ENCODE measurements around the gene GCSH.

GCSH gene

DNA sequence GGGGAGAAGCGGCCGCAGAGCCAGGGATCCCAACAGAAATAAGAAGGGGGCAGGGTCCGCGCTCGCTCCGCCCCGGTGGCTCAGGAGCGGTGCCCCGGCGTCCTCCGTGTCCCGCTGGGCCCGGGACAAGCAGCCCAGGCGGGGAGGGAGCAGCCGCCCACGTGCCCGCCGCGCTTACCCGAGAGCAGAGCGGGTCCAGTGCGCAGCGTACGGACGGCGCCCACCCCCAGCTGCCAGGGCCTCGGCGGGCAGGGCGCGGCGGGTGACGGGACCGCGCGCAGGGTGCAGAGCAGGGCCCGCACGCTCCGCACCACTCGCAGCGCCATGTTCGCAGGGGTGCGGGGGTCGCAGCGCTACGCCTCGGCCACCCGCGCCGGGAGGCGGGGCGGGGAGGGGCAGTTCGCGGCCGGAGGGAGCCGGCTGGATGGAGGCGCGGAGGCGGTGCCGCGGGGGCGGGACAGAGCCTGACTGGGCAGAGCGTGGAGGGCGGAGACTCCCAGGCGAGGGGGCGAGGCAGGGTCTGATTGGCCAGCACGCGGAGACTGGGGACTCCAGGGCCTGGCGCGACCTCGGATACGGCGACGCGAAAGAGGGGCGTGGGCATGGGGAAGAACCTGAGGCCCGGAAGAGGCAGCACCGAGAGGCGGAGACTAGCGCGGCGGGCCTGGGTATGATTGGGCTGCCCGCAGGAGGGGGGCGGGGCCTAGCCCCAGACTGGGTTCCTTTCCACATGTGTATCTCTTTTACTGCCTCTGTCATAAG, at the start of gene GCSH:
TSS of gene GCSH (minus strand) at position 443 of the 762 bp plus-strand sequence. CDS start at position 326, 117 bp downstream.
- Mint-ChIP-seq H3K27ac (peak within 1 kb of the TSS; percentile 84), H3K4me3 (peak within 1 kb of the TSS; percentile 84), H3K9me3 (peaks cover 2% of the 10 kb centered on the region), H3K36me3 (ENCODE audit: low read depth) (peaks cover 18% of the 10 kb centered on the region), H3K4me1 (ENCODE audit: low read depth) (peaks cover 21% of the 10 kb centered on the region), H3K27me3 (no peaks in the 10 kb centered on the region)
- peak; percentile 98 for DNase-seq

DNA sequence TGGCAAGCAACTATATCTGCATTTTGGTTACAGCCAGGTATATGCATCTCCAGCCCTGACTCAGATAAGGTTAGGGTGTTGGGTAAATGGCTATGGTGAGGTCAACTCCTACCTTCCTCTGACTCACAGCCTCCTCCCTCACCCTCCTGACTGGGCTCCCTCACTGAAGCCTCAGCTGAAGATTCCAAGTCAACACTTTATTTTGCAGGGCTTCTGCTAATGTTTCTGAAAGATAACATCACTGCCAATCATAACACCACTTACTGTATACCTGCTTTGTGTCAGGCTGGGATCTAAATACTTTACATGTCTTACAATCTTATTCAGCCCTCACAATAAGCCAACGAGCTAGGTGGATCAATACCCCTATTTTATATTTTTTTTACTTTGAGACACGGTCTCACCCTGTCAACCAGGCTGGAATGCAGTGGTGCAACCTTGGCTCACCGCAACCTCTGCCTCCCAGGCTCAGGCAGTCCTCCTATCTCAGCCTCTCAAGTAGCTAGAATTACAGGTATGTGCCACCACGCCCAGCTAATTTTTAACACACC, 47.8 kb upstream of the GCSH start:
- DNase-seq = no peak
- Mint-ChIP-seq H3K4me3 (no peak overlapping the region), H3K9me3 (no peaks in the 10 kb centered on the region), H3K27me3 (peaks cover 9% of the 10 kb centered on the region), H3K4me1 (ENCODE audit: low read depth) (no peaks in the 10 kb centered on the region), H3K27ac (no peak overlapping the region), H3K36me3 (ENCODE audit: low read depth) (no peaks in the 10 kb centered on the region)

DNA sequence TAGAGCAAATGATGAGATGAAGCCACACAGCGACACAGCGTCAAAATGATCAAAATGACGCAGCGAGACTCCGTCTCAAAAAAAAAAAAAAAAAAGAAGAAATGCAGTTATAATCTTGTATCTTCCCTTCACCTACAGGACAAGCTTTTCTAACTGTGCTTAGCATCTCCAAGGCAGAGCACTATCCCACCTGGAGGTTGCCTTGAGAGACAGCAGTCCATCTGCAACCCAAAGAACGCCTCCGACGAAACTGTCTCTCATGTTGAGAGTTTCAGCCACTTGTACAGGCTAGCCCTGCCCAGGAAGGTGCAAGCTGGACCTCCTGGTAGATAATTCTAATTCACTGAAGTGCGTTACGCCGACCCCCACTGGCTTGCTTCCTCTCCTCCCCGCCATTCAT, 46.7 kb upstream of the GCSH start:
- DNase-seq = no peak
- H3K9me3 Mint-ChIP-seq = no peaks in the 10 kb centered on the region
- H3K36me3 Mint-ChIP-seq (ENCODE audit: low read depth) = no peaks in the 10 kb centered on the region
- H3K4me1 Mint-ChIP-seq (ENCODE audit: low read depth) = no peaks in the 10 kb centered on the region
- no peak overlapping the region for H3K4me3 Mint-ChIP-seq
- H3K27ac Mint-ChIP-seq = no peak overlapping the region
- peaks cover 9% of the 10 kb centered on the region for H3K27me3 Mint-ChIP-seq

DNA sequence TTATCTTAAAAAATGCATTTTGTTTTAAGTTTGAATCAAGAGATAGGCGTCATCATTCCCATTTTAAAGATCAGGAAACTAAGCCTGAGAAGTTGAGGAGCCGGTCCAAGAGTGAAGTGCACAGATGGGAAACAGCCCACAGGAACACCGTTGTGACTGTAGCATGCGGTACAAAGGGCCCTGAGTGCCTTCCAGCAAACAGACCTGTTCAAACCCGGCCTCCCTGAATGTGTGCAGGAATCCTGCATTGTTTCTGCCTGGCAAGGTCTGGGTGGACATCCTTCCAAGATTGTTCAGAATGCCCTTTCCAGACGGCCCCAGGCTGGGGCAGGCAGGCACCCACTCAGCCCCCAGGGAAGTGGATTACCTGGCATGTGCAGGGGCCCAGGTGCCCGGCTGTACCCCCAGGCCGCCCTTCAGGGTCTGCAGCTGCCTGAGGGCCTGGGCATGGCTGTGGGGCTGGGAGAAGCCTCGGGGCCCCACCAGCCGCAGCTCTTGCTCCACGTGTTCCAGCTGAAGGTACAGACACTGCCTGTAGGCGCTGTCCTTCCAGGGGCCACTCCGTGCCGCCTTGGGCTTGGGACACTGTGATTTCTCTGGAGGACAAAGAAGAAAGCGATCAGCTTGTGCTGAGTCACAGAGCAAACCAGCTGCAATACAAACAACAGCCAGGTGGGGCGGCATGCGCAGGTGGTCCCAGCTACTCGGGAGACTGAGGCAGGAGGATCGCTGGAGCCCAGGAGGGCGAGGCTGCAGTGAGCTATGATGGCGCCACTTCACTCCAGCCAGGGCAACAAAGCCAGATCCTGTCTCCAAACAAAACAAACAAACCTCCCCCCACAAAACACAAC, 45.0 kb upstream of the GCSH start:
- no peaks in the 10 kb centered on the region for H3K9me3 Mint-ChIP-seq
- H3K4me3 Mint-ChIP-seq = no peak overlapping the region
- H3K27ac Mint-ChIP-seq = no peak overlapping the region
- peaks cover 4% of the 10 kb centered on the region for H3K27me3 Mint-ChIP-seq
- H3K36me3 Mint-ChIP-seq (ENCODE audit: low read depth) = no peaks in the 10 kb centered on the region
- no peaks in the 10 kb centered on the region for H3K4me1 Mint-ChIP-seq (ENCODE audit: low read depth)
- DNase-seq = peak; percentile 32

GRCh38 chr16:81138831-81139557, 42.8 kb upstream of the GCSH start:
- H3K9me3 Mint-ChIP-seq = no peaks in the 10 kb centered on the region
- no peak overlapping the region for H3K27ac Mint-ChIP-seq
- H3K4me1 Mint-ChIP-seq (ENCODE audit: low read depth) = no peaks in the 10 kb centered on the region
- peaks cover 2% of the 10 kb centered on the region for H3K27me3 Mint-ChIP-seq
- no peak overlapping the region for H3K4me3 Mint-ChIP-seq
- no peak for DNase-seq
- H3K36me3 Mint-ChIP-seq (ENCODE audit: low read depth) = no peaks in the 10 kb centered on the region

- DNase-seq = no peak
- Mint-ChIP-seq H3K27ac (no peak overlapping the region), H3K36me3 (ENCODE audit: low read depth) (no peaks in the 10 kb centered on the region), H3K4me3 (no peak overlapping the region), H3K4me1 (ENCODE audit: low read depth) (no peaks in the 10 kb centered on the region), H3K27me3 (no peaks in the 10 kb centered on the region), H3K9me3 (no peaks in the 10 kb centered on the region)
Observed at GRCh38 chr16:81137754-81138153, 41.6 kb upstream of the GCSH start.

DNA sequence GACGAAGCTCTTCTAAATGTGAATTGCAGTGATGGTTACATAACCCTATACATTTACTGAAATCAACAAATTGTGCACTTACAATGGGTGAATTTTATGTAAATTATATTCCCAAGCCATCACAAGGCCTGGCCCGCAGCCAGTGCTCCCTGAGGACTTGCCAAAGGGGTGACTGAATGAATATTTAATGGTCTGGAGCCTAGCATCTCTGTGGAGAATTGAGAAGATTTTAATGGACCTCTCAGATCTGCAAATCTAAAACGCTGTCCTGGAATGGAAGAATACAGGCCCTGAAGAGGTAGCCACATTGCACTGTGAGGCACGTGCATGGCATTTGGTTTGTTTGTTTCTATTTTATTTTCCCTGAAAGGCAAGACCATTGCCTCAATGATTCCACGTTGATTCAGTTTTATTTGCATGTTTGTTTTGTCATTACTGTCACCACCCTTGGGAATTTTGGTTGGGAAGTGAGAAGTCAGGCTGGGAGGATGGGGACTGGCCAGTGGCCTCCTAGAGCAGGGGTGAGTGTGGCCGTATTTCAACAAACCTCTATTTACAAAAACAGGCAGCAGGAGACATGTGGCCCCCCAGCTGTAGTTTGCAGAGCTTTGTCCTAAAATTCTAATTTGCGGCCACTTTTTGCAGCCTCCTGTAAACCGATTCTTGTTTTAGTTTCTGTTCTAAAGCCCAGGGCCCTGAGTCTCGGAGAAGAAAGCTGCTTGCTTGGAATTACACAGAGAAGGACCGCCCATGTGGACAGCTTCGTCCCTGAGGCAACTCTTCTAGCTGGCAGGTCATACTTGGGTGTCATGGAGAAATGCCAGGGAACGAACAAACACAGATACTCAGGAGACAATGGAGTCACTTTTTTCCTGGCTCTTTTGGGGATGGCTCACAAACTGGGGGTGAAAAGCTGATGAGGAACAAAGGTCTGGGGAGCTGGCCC, 40.5 kb upstream of the GCSH start:
- H3K4me1 Mint-ChIP-seq (ENCODE audit: low read depth) = no peaks in the 10 kb centered on the region
- H3K27ac Mint-ChIP-seq = no peak overlapping the region
- H3K36me3 Mint-ChIP-seq (ENCODE audit: low read depth) = no peaks in the 10 kb centered on the region
- no peaks in the 10 kb centered on the region for H3K27me3 Mint-ChIP-seq
- H3K9me3 Mint-ChIP-seq = no peaks in the 10 kb centered on the region
- no peak overlapping the region for H3K4me3 Mint-ChIP-seq
- no peak for DNase-seq

DNA sequence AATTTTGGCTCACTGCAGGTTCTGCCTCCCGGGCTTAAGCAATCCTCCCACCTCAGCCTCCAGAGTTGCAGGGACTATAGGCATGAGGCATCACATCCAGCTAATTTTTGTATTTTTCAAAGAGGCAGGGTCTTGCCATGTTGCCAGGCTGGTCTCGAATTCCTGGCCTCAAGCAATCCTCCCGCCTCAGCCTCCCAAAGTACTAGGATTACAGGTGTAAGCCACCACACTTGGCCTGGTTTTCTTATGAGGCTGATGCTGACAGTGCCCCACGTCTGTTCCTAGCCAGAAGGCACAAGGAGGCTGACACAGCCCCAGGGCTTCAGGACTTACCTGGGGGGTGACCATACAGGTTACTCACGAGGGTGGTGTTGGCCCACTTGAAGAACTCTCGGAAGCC, 33.9 kb upstream of the GCSH start:
- Mint-ChIP-seq H3K27me3 (no peaks in the 10 kb centered on the region), H3K36me3 (ENCODE audit: low read depth) (no peaks in the 10 kb centered on the region), H3K4me3 (no peak overlapping the region), H3K27ac (no peak overlapping the region), H3K9me3 (no peaks in the 10 kb centered on the region), H3K4me1 (ENCODE audit: low read depth) (no peaks in the 10 kb centered on the region)
- no peak for DNase-seq

DNA sequence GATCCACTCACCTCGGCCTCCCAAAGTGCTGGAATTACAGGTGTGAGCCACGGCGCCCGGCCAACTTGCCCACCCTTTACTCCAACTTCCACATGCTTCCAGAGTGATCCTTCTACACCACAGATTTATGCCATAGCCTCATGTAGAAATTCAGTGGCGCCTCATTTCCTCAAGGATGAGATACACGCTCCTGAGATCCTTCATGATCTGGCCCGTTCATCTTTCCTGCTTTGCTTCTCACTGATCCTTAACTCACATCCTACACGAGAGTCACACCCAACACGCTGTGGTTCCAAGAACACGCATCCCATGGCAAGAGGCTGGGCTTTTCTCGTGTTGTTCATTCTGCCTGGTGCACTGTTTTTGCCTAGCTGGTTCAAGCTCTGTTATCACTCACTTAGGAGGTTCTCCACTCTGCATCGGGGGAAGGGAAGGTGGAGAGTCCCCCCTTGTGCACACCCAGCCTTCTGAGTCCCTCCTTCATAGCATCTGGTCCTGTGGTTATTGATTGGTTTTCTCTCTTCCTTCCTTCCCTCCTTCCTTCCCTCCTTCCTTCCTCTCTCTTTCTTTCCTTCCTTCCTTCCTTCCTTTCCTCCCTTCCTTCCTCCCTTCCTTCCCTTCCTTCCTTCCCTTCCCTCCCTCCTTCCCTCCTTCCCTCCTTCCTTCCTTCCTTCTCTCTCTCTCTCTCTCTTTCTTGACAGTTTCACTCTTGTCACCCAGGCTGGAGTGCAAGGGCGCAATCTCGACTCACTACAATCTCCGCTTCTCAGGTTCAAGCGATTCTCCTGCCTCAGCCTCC, 32.7 kb upstream of the GCSH start:
- no peak for DNase-seq
- Mint-ChIP-seq H3K4me1 (ENCODE audit: low read depth) (no peaks in the 10 kb centered on the region), H3K27me3 (no peaks in the 10 kb centered on the region), H3K9me3 (no peaks in the 10 kb centered on the region), H3K27ac (no peak overlapping the region), H3K4me3 (no peak overlapping the region), H3K36me3 (ENCODE audit: low read depth) (no peaks in the 10 kb centered on the region)

DNA sequence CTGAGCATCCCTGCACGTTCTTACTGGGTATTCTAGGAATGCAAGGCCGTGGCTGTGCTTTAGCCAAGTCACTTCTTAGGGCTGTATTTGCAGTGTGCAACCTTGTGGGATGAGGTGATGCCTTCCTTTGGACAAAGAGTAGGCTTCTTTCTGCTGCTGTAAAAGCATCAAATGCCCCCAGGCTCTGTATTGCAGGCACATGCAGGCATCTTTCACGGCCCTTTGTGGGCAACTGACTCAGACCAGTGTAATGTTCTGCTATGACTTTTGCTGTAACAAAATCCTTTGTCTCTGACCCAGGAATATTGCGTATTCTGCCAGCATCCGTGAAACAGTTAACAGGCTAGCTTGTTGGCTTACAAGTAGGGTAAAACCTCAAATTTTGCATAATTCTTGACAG, 30.9 kb upstream of the GCSH start:
- Mint-ChIP-seq H3K36me3 (ENCODE audit: low read depth) (no peaks in the 10 kb centered on the region), H3K4me3 (no peak overlapping the region), H3K9me3 (no peaks in the 10 kb centered on the region), H3K27me3 (no peaks in the 10 kb centered on the region), H3K4me1 (ENCODE audit: low read depth) (no peaks in the 10 kb centered on the region), H3K27ac (no peak overlapping the region)
- DNase-seq = no peak

DNA sequence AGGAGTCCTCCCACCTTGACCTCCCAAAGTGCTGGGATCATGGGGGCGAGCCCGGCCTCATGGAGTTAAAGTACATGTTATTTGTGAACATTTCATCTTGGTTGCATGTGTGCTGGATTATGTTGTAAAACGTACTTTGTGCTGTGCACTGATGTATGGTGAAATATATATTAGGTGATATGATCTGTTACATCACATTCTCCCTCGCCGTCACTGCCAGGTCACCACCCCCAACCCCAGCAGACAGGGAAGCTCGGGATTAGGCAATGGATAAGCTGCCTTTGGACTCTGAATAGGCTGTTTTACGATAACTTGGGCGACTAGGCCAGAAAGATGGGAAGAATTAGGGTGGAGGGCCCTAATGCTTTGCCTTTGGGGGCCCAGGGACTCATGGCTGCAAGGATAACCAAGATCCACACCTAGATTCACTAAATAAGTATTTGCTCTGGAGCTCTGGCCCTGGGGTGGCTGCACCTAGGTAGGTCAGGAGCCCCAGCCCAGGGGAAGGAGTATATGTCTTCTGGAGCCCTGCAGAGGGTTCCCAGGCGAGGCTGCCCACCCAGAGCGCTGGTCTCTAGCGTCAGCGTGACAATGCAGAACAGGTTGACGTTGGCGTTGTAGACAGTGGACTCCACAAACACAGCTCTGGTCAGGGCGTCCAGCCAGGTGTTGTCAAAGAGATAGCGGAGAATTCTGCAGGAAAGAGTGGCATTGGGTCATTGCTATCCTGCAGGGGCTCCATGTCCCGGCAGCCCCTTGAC, 27.1 kb upstream of the GCSH start:
- H3K4me3 Mint-ChIP-seq = no peak overlapping the region
- no peak overlapping the region for H3K27ac Mint-ChIP-seq
- DNase-seq = no peak
- no peaks in the 10 kb centered on the region for H3K36me3 Mint-ChIP-seq (ENCODE audit: low read depth)
- no peaks in the 10 kb centered on the region for H3K4me1 Mint-ChIP-seq (ENCODE audit: low read depth)
- H3K9me3 Mint-ChIP-seq = no peaks in the 10 kb centered on the region
- peaks cover 8% of the 10 kb centered on the region for H3K27me3 Mint-ChIP-seq

DNA sequence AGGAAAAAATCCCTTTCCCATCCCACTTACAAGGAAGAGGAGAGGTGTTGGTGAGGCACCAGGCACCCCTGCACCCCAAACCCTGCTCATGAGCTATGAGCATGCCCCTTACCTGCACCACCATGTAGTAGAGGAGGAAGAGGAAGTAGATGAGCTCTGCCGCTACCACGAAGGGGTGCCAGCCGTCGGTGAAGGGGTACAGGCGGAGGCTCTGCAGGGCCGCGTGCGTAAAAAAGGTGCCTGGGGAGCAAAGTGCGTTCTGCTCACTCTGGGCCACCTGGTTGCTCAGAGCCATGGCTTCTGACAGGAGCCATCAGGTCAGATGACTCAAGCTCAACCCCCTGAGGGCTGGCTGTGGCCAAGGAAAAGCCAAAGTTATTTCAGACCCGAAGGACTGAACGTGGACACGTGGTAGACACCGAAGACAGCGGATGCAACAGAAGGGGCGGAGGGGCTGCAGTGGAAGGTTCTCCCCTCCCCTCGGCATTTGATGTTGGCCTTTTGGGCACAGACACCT, 25.3 kb upstream of the GCSH start:
- Mint-ChIP-seq H3K27me3 (peaks cover 8% of the 10 kb centered on the region), H3K9me3 (no peaks in the 10 kb centered on the region), H3K36me3 (ENCODE audit: low read depth) (no peaks in the 10 kb centered on the region), H3K4me1 (ENCODE audit: low read depth) (no peaks in the 10 kb centered on the region), H3K27ac (no peak overlapping the region), H3K4me3 (no peak overlapping the region)
- no peak for DNase-seq
